ENCODE measurements around the gene ANTXR1.
A peak's percentile ranks its signal among the peaks of the same experiment; 100 is the strongest.

ANTXR1 gene

DNA sequence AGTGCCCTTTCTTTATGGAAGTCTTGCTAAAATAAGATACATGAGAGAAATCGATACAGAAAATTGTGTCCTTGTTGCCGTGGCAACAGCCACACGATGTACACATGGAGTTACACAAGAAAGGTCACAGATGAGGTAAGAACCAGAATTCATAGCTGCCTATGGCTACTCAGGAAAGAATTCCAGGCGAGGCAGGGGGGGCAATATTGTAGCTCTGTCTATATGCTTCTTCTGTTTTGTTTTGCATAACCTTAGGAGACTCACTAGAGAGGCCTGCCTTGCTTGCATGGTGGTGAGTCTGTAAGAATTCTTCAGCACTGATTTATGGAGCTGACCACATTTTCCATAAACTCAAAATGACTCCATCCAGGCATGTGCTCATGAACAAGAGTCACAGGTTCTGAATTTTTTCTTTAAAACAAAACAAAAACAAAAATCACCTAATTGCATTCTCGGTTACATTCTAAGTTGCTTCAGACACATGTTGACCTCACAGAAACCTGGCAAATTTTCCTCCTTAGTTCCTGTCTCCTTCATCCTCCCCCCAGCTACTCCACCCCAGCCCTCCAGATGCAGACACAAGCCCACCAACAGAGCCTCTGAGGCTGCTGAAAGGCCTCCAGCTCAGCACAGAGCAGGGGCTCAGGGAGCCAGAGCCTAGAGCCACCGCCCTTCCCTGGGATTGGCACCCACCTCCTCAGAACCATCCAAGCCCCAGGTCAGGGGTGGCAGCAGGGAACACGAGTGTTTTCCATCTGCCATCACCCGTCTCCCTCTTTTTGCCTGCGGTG lies 183.5 kb downstream of the ANTXR1 start:
- Histone ChIP-seq H3K4me3 (no peak overlapping the region), H3K27ac (no peak overlapping the region), H3K4me2 (no peak overlapping the region), H4K20me1 (no peaks in the 10 kb centered on the region), H3K9ac (no peak overlapping the region), H3K4me1 (peaks cover 0 to 6% (median 0%) of the 10 kb centered on the region in 10 experiments; a peak in 1 of 20 replicates), H3K9me3 (replicated peaks in 1 of 11) (no peaks in the 10 kb centered on the region), H3K27me3 (no peaks in the 10 kb centered on the region), H3K36me3 (no peaks in the 10 kb centered on the region)
- TF ChIP-seq Cebpa-rat (IDR thresholded peaks at IDR 0.05): no peak

DNA sequence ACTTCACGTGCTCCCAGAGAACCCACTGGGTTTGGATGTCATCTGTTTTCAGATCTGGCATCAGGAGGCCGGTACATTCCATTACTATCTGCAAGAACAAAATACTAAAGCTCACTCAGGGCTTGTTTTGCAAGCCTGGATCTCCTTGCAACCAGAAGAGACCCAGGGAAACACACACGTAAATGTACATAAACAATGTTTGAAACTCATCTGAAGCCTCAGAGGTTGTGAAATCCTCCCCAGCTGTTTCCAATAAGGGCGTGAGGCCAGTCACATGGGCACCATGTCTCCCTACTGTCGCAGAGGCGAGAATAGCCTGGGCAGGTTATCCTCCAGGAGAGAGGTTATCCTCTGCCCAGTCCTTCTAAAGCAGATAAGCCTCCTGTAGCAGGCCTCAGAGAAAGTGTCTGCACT lies 187.1 kb downstream of the ANTXR1 start:
- H3K9ac ChIP-seq: no peak overlapping the region
- peaks cover 0 to 42% (median 0%) of the 10 kb centered on the region in 10 experiments; a peak in 4 of 20 replicates for H3K4me1 ChIP-seq
- no peak overlapping the region for H3K4me3 ChIP-seq
- H3K27me3 ChIP-seq: no peaks in the 10 kb centered on the region
- no peak overlapping the region for H3K4me2 ChIP-seq
- no peak for TF ChIP-seq Cebpa-rat (IDR thresholded peaks at IDR 0.05)
- H3K9me3 ChIP-seq (replicated peaks in 1 of 11): no peaks in the 10 kb centered on the region
- no peaks in the 10 kb centered on the region for H4K20me1 ChIP-seq
- no peak overlapping the region for H3K27ac ChIP-seq
- no peaks in the 10 kb centered on the region for H3K36me3 ChIP-seq

- no peaks in the 10 kb centered on the region for H4K20me1 ChIP-seq
- H3K9ac ChIP-seq: no peak overlapping the region
- H3K36me3 ChIP-seq: no peaks in the 10 kb centered on the region
- no peak overlapping the region for H3K4me3 ChIP-seq
- peaks cover 0 to 48% (median 0%) of the 10 kb centered on the region in 10 experiments; a peak in 4 of 20 replicates for H3K4me1 ChIP-seq
- no peak overlapping the region for H3K27ac ChIP-seq
- no peak for TF ChIP-seq Cebpa-rat (IDR thresholded peaks at IDR 0.05)
- H3K4me2 ChIP-seq: peak overlapping the region in 1 of 11 experiments; percentile 27; a peak in 2 of 22 replicates
- no peaks in the 10 kb centered on the region for H3K27me3 ChIP-seq
- no peaks in the 10 kb centered on the region for H3K9me3 ChIP-seq (replicated peaks in 1 of 11)
These were observed 188.3 kb downstream of the ANTXR1 start for GRCh38 chr2:69201259-69201658.

DNA sequence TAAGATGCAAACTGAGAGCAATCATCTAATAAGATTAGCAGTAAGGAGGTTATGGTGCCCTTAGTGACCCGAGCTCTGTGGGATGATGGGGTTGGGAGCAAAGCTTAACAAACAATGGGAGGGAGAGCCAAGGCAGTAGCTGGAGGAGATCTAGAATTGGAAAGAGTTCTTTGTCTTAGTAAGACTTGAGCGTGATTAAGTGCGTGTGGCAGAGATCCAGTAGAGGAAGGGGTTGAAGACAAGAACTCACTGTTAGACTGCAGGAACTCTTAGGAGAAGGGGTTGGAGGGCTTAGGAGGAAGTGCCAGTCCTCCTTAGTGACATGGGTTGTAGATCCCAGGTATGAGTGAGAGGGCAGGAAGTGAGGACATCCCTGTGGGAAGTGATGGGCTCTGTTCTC lies 189.3 kb downstream of the ANTXR1 start:
- Histone ChIP-seq H4K20me1 (no peaks in the 10 kb centered on the region), H3K27ac (no peak overlapping the region), H3K27me3 (no peaks in the 10 kb centered on the region), H3K36me3 (no peaks in the 10 kb centered on the region), H3K4me2 (peak overlapping the region in 2 of 11 experiments; percentile 27 to 32; a peak in 3 of 22 replicates), H3K9me3 (replicated peaks in 1 of 11) (peaks cover 1 to 9% (median 3%) of the 10 kb centered on the region in 11 experiments; a peak in 21 of 22 replicates), H3K4me1 (peaks cover 0 to 48% (median 0%) of the 10 kb centered on the region in 10 experiments; a peak in 4 of 20 replicates), H3K9ac (no peak overlapping the region), H3K4me3 (no peak overlapping the region)
- TF ChIP-seq Cebpa-rat (IDR thresholded peaks at IDR 0.05): no peak

- Histone ChIP-seq H3K9me3 (replicated peaks in 1 of 11) (peaks cover 9 to 18% (median 12%) of the 10 kb centered on the region in 11 experiments), H3K4me2 (peak overlapping the region in 3 of 11 experiments; percentile 7 to 32 (median 27); a peak in 4 of 22 replicates), H3K27ac (no peak overlapping the region), H3K36me3 (no peaks in the 10 kb centered on the region; a peak in 1 of 22 replicates), H3K4me1 (peaks cover 0 to 48% (median 0%) of the 10 kb centered on the region in 10 experiments; a peak in 4 of 20 replicates), H3K27me3 (no peaks in the 10 kb centered on the region), H3K4me3 (no peak overlapping the region), H4K20me1 (no peaks in the 10 kb centered on the region), H3K9ac (no peak overlapping the region)
- no peak for TF ChIP-seq Cebpa-rat (IDR thresholded peaks at IDR 0.05)
These were observed 190.4 kb downstream of the ANTXR1 start for GRCh38 chr2:69203166-69203985.

GRCh38 chr2:69204654-69205053 lies 191.7 kb downstream of the ANTXR1 start:
- Histone ChIP-seq H3K9me3 (replicated peaks in 1 of 11) (peaks cover 9 to 18% (median 12%) of the 10 kb centered on the region in 11 experiments), H4K20me1 (no peaks in the 10 kb centered on the region)

GRCh38 chr2:69205076-69205475 lies 192.1 kb downstream of the ANTXR1 start:
- H3K4me3 ChIP-seq: no peak overlapping the region
- H3K9ac ChIP-seq: no peak overlapping the region

More at GRCh38 chr2:69204654-69205053, 191.7 kb downstream of the ANTXR1 start:
- TF ChIP-seq Cebpa-rat (IDR thresholded peaks at IDR 0.05): no peak
- H3K27ac ChIP-seq: no peak overlapping the region
- no peaks in the 10 kb centered on the region for H3K27me3 ChIP-seq
- no peaks in the 10 kb centered on the region; a peak in 1 of 22 replicates for H3K36me3 ChIP-seq
- no peak overlapping the region for H3K9ac ChIP-seq
- H3K4me2 ChIP-seq: peak overlapping the region in 1 of 11 experiments; percentile 27; a peak in 2 of 22 replicates
- H3K4me3 ChIP-seq: no peak overlapping the region
- H3K4me1 ChIP-seq: peaks cover 0 to 48% (median 0%) of the 10 kb centered on the region in 10 experiments; a peak in 4 of 20 replicates

DNA sequence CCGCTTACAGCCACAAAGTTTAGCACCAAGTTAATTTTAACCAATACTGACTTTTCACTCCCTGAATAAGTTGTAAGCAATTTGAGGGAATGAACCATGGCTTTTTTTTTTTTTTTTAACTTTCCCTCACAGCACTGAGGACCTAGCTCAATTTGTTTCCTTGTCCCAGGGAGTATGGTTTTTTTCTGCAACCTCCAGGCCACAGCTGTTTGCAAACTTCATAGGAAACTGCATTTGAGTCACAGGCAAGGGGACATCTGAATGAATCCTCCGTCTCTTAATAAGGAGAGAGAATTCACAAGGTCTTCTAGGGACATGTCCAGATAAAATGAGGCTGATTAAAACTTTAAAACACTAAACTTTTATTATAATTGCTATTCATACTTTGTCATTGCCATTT lies 192.5 kb downstream of the ANTXR1 start:
- peaks cover 0 to 48% (median 0%) of the 10 kb centered on the region in 10 experiments; a peak in 4 of 20 replicates for H3K4me1 ChIP-seq
- no peaks in the 10 kb centered on the region for H3K27me3 ChIP-seq
- H4K20me1 ChIP-seq: no peaks in the 10 kb centered on the region
- H3K36me3 ChIP-seq: no peaks in the 10 kb centered on the region; a peak in 1 of 22 replicates
- no peak overlapping the region for H3K27ac ChIP-seq
- no peak overlapping the region for H3K4me2 ChIP-seq
- H3K4me3 ChIP-seq: no peak overlapping the region
- TF ChIP-seq Cebpa-rat (IDR thresholded peaks at IDR 0.05): no peak
- no peak overlapping the region for H3K9ac ChIP-seq
- peaks cover 9 to 18% (median 12%) of the 10 kb centered on the region in 11 experiments for H3K9me3 ChIP-seq (replicated peaks in 1 of 11)

More at GRCh38 chr2:69205076-69205475, 192.1 kb downstream of the ANTXR1 start:
- Histone ChIP-seq H4K20me1 (no peaks in the 10 kb centered on the region), H3K4me2 (peak overlapping the region in 1 of 11 experiments; percentile 27; a peak in 1 of 22 replicates), H3K4me1 (peaks cover 0 to 48% (median 0%) of the 10 kb centered on the region in 10 experiments; a peak in 4 of 20 replicates), H3K27me3 (no peaks in the 10 kb centered on the region), H3K27ac (no peak overlapping the region), H3K36me3 (no peaks in the 10 kb centered on the region; a peak in 1 of 22 replicates), H3K9me3 (replicated peaks in 1 of 11) (peaks cover 9 to 18% (median 12%) of the 10 kb centered on the region in 11 experiments)
- TF ChIP-seq Cebpa-rat (IDR thresholded peaks at IDR 0.05): no peak
